Measurements from ENCODE around the gene PDGFB. TPM values are rescaled to one million over a fixed set of nuclear protein-coding genes. Genes with fewer than 3 reads are reported as not detected.

PDGFB gene
- total RNA-seq, 2 donors from 2014 or later, result 2.7 to 5.3 TPM

- intact Hi-C loops (cut with DNase I, micrococcal nuclease), result no loop called here
- no peak for DNase-seq
- no peak for ATAC-seq
These were observed 13.2 kb upstream of the PDGFB start for GRCh38 chr22:39257901-39258475.

GRCh38 chr22:39256979-39257378 is 12.2 kb upstream of the PDGFB start:
- ATAC-seq, result no peak
- DNase-seq, result no peak
- intact Hi-C loops (cut with DNase I, micrococcal nuclease), result no loop called here

- intact Hi-C loops (cut with DNase I, micrococcal nuclease), result no loop called here
These were observed 11.4 kb upstream of the PDGFB start for GRCh38 chr22:39256186-39256552.

GRCh38 chr22:39255449-39256185 is 10.8 kb upstream of the PDGFB start:
- intact Hi-C loops (cut with DNase I, micrococcal nuclease), result no loop called here

More at GRCh38 chr22:39256186-39256552, 11.4 kb upstream of the PDGFB start:
- ATAC-seq (no peak), DNase-seq (no peak)

DNA sequence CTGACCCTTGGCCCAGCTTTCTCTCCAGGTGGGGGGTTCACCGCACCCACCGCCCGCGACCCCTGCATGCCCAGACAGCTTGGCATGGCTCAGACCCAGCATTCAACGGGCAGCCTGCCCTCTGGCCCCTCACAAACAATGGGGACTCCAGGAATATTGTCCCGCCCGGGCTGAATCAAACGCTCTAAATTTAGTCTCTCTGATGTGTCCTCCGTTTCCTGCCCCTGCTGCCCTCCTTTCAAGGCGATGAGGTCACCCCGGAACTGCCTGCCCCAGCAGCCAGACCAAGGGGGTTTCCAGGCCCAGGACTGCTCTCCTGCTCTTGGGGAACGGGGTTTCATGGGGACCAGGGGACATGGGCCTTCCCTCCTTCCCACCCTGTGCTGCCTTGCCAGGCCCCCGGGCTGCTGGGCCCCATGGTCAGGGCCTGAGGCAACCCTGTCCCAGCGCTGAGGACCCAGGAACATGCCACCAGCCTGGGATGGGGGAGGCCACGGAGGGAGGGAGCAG is 10.1 kb upstream of the PDGFB start:
- intact Hi-C loops (cut with DNase I, micrococcal nuclease), result no loop called here
- ATAC-seq (no peak), DNase-seq (no peak)

More at GRCh38 chr22:39255449-39256185, 10.8 kb upstream of the PDGFB start:
- ATAC-seq (no peak), DNase-seq (no peak)

GRCh38 chr22:39254122-39254521 is 9.3 kb upstream of the PDGFB start:
- ATAC-seq, result no peak
- DNase-seq, result no peak
- intact Hi-C loops (cut with DNase I, micrococcal nuclease), result no loop called here

DNA sequence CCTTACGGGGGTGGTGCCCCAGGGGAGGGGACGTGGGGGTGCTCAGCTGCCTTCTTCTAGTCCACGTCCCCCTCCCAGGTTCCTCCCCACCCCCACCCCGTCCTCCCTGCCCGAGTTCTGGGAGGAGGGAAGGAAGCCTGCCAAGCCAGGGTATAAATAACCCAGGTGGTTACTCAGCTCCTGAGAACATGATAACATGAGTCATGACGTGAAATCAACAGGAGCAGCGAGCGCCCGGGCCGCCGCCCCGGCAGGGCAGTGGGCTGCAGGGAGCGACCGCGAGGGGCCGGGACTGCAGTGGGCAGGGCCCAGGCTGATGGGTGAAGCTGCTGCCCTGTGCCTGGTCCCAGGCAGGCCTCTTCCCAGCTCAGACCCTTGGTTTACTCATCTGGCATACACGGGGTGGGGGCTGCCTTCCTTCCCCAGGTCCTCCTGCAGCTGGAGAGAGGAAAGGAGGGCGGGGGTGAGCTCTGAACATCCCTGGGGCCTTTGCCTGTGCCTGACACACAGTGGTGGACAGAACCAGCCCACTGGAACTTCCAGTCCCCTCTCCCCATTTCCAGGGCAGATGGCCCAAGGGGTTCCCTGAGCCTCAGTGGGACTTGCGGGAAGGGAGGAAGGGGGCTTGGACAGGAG is 8.8 kb upstream of the PDGFB start:
- intact Hi-C loops (cut with DNase I, micrococcal nuclease), result no loop called here
- ATAC-seq (peak; percentile 91), DNase-seq (no peak)

GRCh38 chr22:39252461-39253434 is 8.0 kb upstream of the PDGFB start:
- no peak for DNase-seq
- intact Hi-C loops (cut with DNase I, micrococcal nuclease), result no loop called here
- no peak for ATAC-seq

GRCh38 chr22:39251762-39252460 is 7.1 kb upstream of the PDGFB start:
- intact Hi-C loops (cut with DNase I, micrococcal nuclease), result no loop called here
- ATAC-seq (no peak), DNase-seq (no peak)

GRCh38 chr22:39250838-39251237 is 6.1 kb upstream of the PDGFB start:
- no peak for DNase-seq
- ATAC-seq, result no peak
- intact Hi-C loops (cut with DNase I, micrococcal nuclease), result no loop called here

- no peak for DNase-seq
- ATAC-seq, result no peak
- intact Hi-C loops (cut with DNase I, micrococcal nuclease), result no loop called here
These were observed 5.3 kb upstream of the PDGFB start for GRCh38 chr22:39250131-39250530.

GRCh38 chr22:39249086-39249704 is 4.4 kb upstream of the PDGFB start:
- ATAC-seq, result no peak
- no peak for DNase-seq
- intact Hi-C loops (cut with DNase I, micrococcal nuclease), result no loop called here

- ATAC-seq (no peak), DNase-seq (no peak)
- intact Hi-C loops (cut with DNase I, micrococcal nuclease), result no loop called here
These were observed 3.5 kb upstream of the PDGFB start for GRCh38 chr22:39248254-39248653.

- ATAC-seq (no peak), DNase-seq (no peak)
- intact Hi-C loops (cut with DNase I, micrococcal nuclease), result no loop called here
These were observed 2.6 kb upstream of the PDGFB start for GRCh38 chr22:39247361-39247760.

DNA sequence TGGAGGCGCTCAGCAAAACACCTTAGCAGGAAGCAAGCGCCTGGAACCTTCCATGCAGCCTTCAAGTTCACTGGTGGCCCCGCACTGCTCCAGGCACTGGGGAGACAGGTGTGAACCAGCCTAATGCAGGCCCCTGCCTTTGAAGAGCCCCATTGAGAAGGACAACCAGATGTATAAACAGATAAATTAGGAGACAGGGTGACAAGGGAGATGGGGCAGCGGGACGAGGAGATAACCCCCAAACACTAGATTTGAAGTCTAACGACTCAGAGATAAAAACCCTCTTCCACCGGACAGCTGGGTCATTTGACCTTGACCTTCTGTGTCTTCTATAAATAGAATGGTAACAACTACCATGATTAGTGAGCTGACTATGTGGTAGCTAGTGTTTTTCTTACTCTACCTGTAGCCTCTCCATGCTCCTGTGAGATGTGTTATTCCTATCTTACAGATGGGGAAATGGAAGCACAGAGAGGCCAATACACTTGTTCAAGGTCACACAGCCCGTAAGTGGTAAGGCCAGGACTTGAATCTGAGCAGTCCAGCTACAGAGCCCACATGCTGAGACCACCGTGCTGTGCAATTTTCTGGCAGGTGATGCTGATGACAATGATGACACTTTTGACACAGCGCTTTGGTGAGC is 2.0 kb upstream of the PDGFB start:
- intact Hi-C loops (cut with DNase I, micrococcal nuclease), result no loop called here
- ATAC-seq, result no peak
- no peak for DNase-seq

DNA sequence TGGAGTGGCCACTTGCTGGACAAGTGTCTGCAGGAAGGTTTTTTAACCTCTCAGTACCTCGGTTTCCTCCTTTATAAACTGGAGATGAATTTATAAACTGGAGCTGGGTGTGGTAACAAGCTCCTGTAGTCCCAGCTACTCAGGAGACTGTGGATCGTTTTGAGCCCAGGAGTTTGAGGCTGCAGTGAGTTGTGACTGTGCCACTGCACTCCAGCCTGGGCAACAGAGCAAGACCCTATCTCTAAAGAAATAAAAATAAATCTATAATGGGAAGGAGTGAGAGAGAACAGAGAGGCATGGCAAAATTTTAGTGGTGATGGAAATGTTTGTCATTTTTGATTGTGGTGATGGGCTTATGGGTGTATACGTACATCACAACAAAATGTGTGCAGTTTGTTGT is 1.4 kb upstream of the PDGFB start:
- DNase-seq, result no peak
- no peak for ATAC-seq
- intact Hi-C loops (cut with DNase I, micrococcal nuclease), result no loop called here

DNA sequence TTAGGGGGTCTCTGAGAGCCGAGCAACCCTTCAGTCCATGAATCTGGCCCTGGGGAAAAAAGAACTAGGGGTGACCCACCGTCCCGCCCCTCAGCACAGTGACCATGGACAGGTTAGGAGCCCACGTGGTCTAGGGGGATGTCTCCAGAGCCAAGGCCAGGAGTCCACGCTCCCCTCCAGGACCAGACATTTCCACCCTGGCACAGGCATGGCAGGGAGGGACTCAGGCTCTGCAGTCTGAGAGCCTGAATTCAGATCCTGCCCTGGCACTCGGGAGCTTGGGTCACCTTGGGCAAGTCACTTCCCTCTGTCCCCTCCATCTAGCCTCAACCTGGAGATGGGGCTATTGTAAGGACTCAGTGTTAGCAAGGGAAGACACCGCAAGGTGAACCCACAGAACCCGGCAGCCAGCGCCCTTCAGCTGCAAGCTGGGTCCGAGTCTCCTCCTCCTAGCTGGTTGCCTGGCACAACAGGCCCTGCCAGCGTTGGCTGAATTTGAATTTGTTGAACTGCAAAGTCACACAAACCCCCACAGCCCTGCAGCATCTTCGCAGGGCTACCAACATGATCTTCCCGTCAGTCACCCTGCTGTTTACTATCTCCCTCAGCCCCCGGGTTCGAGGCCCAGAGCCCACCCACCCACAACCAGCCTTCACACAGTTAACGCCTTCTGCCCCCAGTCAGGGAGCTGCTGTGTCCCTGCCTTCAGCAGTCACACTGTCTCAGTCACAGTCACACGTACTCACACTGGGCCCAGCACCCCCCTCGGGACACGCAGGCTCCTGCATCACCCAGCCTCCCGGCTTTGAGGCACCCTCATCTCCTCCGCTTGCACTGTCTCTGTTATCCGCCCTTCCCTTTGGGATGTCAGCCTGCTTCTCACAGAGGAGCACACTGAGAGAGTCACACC is 603 bp upstream of the PDGFB start:
- intact Hi-C loops (cut with DNase I, micrococcal nuclease), result no loop called here
- DNase-seq (no peak), ATAC-seq (no peak)

All from left colon (tissue), 2 donors.